Esophagus muscularis mucosa (tissue), 4 donors: ENCODE data around the gene IFT43. TPM values are rescaled to one million over a fixed set of nuclear protein-coding genes. Genes with fewer than 3 reads are reported as not detected.

Experiments
- DNase-seq: peaks from one replicate; pipeline ENCODE4 v3.0.0-alpha.2; 2017; ENCODE audit errors: extremely low spot score
- H3K27ac ChIP-seq, 4 donors: fragments of 200-600 bp; sonication (generic); replicated peaks in 1 of 4; 1 replicate in 3 of 4; 2 replicates in 1 of 4; pipeline ENCODE4 v1.5.1; 2016 to 2019; ENCODE audit warnings: mild to moderate bottlenecking in 1 of 4
- H3K27me3 ChIP-seq, 4 donors: fragments of 200-600 bp; sonication (generic); one replicate each; pipeline versions ENCODE4 v1.5.1 to v1.6.0; 2016 to 2019
- H3K36me3 ChIP-seq, 4 donors: fragments of 200-600 bp; sonication (generic); one replicate each; pipeline ENCODE4 v1.5.1; 2016 to 2019
- H3K4me1 ChIP-seq, 4 donors: fragments of 200-600 bp; sonication (generic); one replicate each; pipeline ENCODE4 v1.5.1; 2016 to 2019
- H3K4me3 ChIP-seq, 4 donors: fragments of 200-600 bp; sonication (generic); 1 replicate in 2 of 4; 2 replicates in 2 of 4; pipeline ENCODE4 v1.5.1; 2016 to 2019; ENCODE audit warnings: mild to moderate bottlenecking in 4 of 4, moderate library complexity in 1 of 4
- H3K9me3 ChIP-seq, 4 donors: fragments of 200-600 bp; sonication (generic); 1 replicate in 3 of 4; 2 replicates in 1 of 4; pipeline ENCODE4 v1.5.1; 2016 to 2019
- EP300 ChIP-seq: sonication (generic); formaldehyde crosslinking; IDR thresholded peaks from one replicate; pipeline ENCODE4 v1.6.1; 2017; ENCODE audit warnings: antibody characterized with exemption
- POLR2A ChIP-seq: fragments of 450-650 bp; IDR thresholded peaks from one replicate; pipeline ENCODE4 v1.6.1; 2017; ENCODE audit warnings: antibody characterized with exemption, moderate library complexity, mild to moderate bottlenecking, low read depth
- POLR2AphosphoS5 ChIP-seq, 2 donors: sonication (generic); formaldehyde crosslinking; IDR thresholded peaks; one replicate each; pipeline ENCODE4 v1.6.1; 2017; ENCODE audit warnings: antibody characterized with exemption in 2 of 2
- WGBS: methylation state at CpG from one replicate; pipeline ENCODE4 v1.1.5; 2018; 5-methylcytosine and 5-hydroxymethylcytosine counted together
- intact Hi-C: fragments of 100-400 bp; cut with DNase I; formaldehyde crosslinking; loops from one replicate; pipeline ENCODE4 v1.15.1; 2023
- total RNA-seq, 4 donors: library from RNA; depleted of rRNA; stranded (reverse); fragments of >200 nt; gene quantifications; one replicate each; pipeline versions ENCODE4 v1.1.0 to v1.2.1, GENCODE V29; 2016
- TF ChIP-seq, protein P1 (sequence below), 3 experiments: fragments of 200-600 bp in 2 of 3; fragments of 450-650 bp in 1 of 3; sonication (generic) in 2 of 3; IDR thresholded peaks; one replicate each; pipeline ENCODE4 v1.5.1; 2017 to 2019; ENCODE audit warnings: antibody characterized with exemption in 3 of 3, mild to moderate bottlenecking in 2 of 3, moderate library complexity in 1 of 3

IFT43 gene
- total RNA-seq, 4 donors from 2014 or later, result 36.7 to 51.0 (median 42.3) TPM

GRCh38 chr14:76117789-76118484 lies 132.4 kb downstream of the IFT43 start:
- H3K36me3 ChIP-seq, result no peaks in the 10 kb centered on the region
- TF ChIP-seq, protein P1, sequence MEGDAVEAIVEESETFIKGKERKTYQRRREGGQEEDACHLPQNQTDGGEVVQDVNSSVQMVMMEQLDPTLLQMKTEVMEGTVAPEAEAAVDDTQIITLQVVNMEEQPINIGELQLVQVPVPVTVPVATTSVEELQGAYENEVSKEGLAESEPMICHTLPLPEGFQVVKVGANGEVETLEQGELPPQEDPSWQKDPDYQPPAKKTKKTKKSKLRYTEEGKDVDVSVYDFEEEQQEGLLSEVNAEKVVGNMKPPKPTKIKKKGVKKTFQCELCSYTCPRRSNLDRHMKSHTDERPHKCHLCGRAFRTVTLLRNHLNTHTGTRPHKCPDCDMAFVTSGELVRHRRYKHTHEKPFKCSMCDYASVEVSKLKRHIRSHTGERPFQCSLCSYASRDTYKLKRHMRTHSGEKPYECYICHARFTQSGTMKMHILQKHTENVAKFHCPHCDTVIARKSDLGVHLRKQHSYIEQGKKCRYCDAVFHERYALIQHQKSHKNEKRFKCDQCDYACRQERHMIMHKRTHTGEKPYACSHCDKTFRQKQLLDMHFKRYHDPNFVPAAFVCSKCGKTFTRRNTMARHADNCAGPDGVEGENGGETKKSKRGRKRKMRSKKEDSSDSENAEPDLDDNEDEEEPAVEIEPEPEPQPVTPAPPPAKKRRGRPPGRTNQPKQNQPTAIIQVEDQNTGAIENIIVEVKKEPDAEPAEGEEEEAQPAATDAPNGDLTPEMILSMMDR (IDR thresholded peaks at IDR 0.05), result no peak
- no peak for TF ChIP-seq EP300
- TF ChIP-seq POLR2AphosphoS5 (IDR thresholded peaks at IDR 0.05), result no peak
- no peak for TF ChIP-seq POLR2A
- H3K27me3 ChIP-seq, result no peaks in the 10 kb centered on the region
- no peaks in the 10 kb centered on the region for H3K4me1 ChIP-seq
- no peak overlapping the region for H3K27ac ChIP-seq
- H3K9me3 ChIP-seq, result no peaks in the 10 kb centered on the region
- WGBS, result 59% methylated on average over 6 of the region's 16 CpGs
- H3K4me3 ChIP-seq, result no peak overlapping the region
- no peak for DNase-seq
- intact Hi-C loops, result no loop called here

DNA sequence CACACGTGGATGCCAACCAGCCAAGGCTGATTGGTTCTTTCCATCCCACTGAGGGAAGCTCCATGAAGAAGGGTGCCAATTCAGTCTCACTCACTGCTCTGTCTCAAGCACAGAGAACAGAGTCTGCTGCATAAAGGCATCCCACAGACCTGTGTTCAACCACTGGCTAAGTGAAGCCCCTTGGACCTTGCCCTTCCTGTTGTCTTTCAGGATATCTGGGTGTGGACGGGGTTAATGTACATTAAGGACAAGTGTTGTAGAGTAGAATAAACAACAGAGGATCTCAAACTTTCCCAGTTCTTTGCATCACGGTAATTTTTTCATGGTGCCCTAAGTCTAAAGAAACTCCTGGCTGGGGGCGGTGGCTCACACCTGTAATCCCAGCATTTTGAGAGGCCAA lies 133.0 kb downstream of the IFT43 start:
- Histone ChIP-seq H3K27me3 (no peaks in the 10 kb centered on the region), H3K36me3 (no peaks in the 10 kb centered on the region), H3K4me1 (no peaks in the 10 kb centered on the region), H3K9me3 (no peaks in the 10 kb centered on the region), H3K27ac (no peak overlapping the region), H3K4me3 (no peak overlapping the region)
- DNase-seq, result no peak
- WGBS, result 81% methylated on average over 4 of the region's 4 CpGs
- TF ChIP-seq, protein P1 (IDR thresholded peaks at IDR 0.05), result no peak
- no peak for TF ChIP-seq POLR2A
- TF ChIP-seq POLR2AphosphoS5 (IDR thresholded peaks at IDR 0.05), result no peak
- TF ChIP-seq EP300, result no peak
- intact Hi-C loops, result no loop called here

DNA sequence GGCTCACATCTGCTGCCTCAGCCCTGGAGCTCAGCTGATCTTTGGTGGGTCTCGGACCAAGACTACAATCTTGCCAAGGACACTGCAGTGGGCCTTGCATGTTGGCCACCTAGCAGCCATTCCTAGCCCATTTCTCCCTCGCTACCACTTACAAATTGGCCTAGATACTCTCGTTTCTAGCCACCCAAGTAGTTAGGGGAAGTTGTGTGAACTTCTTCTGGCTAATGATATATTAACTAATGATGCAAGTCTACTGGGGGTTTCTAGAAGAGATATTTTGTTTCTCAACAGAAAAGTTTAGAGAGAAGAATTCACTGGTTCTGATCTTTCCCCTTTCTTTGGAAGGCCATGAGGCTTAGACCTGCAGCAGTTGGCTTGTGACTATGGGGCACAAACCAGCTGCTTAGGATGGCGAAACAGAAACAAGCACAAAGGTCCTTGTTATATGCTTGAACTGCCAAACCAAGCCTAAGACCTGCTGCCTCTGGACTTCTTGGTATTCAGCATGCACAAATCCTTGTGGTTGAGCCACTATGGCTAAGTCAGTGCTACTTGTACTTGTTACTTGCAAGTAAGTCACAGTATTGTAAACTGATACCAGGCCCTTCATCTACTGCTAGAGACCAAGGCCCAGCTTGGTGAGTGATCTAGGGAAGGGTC lies 135.7 kb downstream of the IFT43 start:
- no peaks in the 10 kb centered on the region for H3K27me3 ChIP-seq
- no peak overlapping the region for H3K27ac ChIP-seq
- no peak overlapping the region for H3K4me3 ChIP-seq
- no peaks in the 10 kb centered on the region for H3K36me3 ChIP-seq
- 81% methylated on average over 4 of the region's 4 CpGs for WGBS
- no peaks in the 10 kb centered on the region for H3K4me1 ChIP-seq
- no peak for DNase-seq
- TF ChIP-seq, protein P1 (IDR thresholded peaks at IDR 0.05), result no peak
- TF ChIP-seq POLR2A (no peak), EP300 (no peak), POLR2AphosphoS5 (IDR thresholded peaks at IDR 0.05) (no peak)
- intact Hi-C loops, result no loop called here
- H3K9me3 ChIP-seq, result no peaks in the 10 kb centered on the region

DNA sequence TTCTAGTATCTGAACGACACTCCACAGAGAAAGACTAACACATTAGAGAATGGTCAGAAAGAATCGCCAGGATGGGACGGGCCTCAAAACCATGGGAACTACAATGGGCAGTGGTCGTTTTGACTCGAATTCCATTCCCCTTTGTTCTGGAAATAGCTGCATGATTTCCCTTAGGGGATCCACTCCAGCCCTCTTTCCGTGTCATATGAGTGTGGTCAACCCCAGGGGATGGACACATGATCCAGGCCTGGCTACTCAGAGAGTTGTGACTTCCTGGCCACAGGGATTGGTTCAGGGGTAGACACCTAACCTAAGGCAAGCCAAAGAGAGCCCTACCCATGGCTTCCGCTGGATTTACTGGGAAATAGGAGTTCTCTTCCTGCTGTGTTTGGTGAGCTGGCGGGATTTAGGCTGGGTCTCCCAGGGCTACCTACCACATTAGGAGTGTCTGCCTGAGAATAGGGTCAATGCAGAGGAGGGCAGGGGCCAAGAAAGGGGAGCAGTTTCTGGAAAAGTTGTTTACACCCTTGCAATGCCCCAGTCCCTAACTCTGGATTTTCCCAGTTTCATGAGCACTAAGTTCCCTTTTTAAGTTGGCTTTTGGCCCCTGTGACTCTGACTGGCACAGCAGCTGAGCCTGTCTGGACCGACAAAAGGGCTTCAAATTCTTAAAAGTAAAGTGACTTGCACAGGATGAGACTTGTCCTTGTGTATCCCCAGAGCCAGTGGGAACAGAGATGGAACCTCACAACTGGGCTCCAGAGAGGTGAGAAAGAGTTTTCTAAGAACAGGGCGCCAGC lies 138.1 kb downstream of the IFT43 start:
- Histone ChIP-seq H3K36me3 (no peaks in the 10 kb centered on the region), H3K27me3 (no peaks in the 10 kb centered on the region), H3K9me3 (no peaks in the 10 kb centered on the region), H3K4me3 (no peak overlapping the region), H3K4me1 (no peaks in the 10 kb centered on the region), H3K27ac (no peak overlapping the region)
- TF ChIP-seq, protein P1 (IDR thresholded peaks at IDR 0.05), result no peak
- TF ChIP-seq POLR2A, result no peak
- TF ChIP-seq EP300, result no peak
- no peak for TF ChIP-seq POLR2AphosphoS5 (IDR thresholded peaks at IDR 0.05)
- WGBS, result 75% methylated on average over 8 of the region's 10 CpGs
- intact Hi-C loops, result no loop called here
- no peak for DNase-seq
